Nephron (organoid): ENCODE measurements around the gene MAST3.

Experiments used
- H3K27ac Mint-ChIP-seq, 3 experiments: 2 replicates each; pipeline ENCODE4 v1.8.0; 2020; ENCODE audit warnings: mixed read lengths in 3 of 3, mild to moderate bottlenecking in 2 of 3, moderate library complexity in 1 of 3
- H3K27me3 Mint-ChIP-seq: 2 replicates; pipeline ENCODE4 v1.8.0; 2021; ENCODE audit warnings: low read depth, mild to moderate bottlenecking, moderate library complexity, mixed read lengths
- H3K36me3 Mint-ChIP-seq: 2 replicates; pipeline ENCODE4 v1.8.0; 2020; ENCODE audit warnings: low read depth, mixed read lengths
- H3K4me1 Mint-ChIP-seq: 2 replicates; pipeline ENCODE4 v1.8.0; 2020; ENCODE audit warnings: mixed read lengths
- H3K4me3 Mint-ChIP-seq, 3 experiments: 2 replicates each; pipeline ENCODE4 v1.8.0; 2020; ENCODE audit warnings: mild to moderate bottlenecking in 3 of 3, mixed read lengths in 3 of 3, moderate library complexity in 2 of 3
- H3K9me3 Mint-ChIP-seq: 2 replicates; pipeline ENCODE4 v1.8.0; 2020; ENCODE audit warnings: mixed read lengths
- TF ChIP-seq, protein P1 (sequence below), 3 experiments: fragments of 200-600 bp; sonication (generic); IDR thresholded peaks; one replicate each; pipeline ENCODE4 v1.5.0; 2021; ENCODE audit warnings: antibody characterized with exemption in 3 of 3; ENCODE audit not compliant: unreplicated experiment in 3 of 3

MAST3 gene

DNA sequence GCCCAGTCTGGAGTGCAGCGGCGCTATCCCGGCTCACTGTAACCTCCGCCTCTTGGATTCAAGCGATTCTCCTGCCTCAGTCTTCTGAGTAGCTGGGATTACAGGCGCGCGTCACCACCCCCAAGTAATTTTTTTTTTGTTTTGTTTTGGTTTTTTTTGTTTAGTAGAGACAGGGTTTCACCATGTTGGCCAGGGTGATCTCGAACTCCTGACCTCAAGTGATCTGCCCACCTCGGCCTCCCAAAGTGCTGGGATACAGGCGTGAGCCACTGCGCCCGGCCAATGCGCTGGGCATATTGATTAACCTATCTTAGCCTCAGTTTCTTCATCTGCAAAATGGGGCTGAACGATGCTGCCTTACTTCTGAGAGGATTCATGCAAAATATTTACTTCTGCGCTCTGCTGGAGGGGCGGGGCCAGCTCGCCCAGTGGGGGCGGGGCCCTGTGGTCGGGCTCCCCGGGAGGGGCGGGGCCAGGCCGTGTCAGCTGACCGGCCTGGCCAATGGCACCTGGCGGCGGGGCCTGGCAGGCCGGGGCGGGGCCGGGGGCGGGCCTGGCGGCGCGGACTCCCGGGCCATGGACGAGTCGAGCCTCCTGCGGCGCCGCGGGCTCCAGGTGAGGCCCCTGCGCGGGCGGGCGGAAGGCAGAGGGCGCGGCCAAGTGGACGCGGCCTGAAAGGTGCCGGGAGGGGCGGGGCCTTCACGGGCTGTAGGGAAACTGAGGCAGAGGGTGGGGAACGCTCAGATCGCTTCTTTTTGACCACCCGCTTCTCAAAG, at the start of gene MAST3:
MAST3 (plus strand) TSS at position 562 of the 776 bp plus-strand sequence; CDS start at position 577, 15 bp downstream.
- Mint-ChIP-seq H3K27ac (no peak within 1 kb of the TSS), H3K36me3 (no peaks in the 10 kb centered on the region), H3K27me3 (peaks cover 48% of the 10 kb centered on the region), H3K4me3 (peak within 1 kb of the TSS; percentile 72 to 75 (median 75)), H3K4me1 (peaks cover 20% of the 10 kb centered on the region), H3K9me3 (no peaks in the 10 kb centered on the region)
- TF ChIP-seq, protein P1, sequence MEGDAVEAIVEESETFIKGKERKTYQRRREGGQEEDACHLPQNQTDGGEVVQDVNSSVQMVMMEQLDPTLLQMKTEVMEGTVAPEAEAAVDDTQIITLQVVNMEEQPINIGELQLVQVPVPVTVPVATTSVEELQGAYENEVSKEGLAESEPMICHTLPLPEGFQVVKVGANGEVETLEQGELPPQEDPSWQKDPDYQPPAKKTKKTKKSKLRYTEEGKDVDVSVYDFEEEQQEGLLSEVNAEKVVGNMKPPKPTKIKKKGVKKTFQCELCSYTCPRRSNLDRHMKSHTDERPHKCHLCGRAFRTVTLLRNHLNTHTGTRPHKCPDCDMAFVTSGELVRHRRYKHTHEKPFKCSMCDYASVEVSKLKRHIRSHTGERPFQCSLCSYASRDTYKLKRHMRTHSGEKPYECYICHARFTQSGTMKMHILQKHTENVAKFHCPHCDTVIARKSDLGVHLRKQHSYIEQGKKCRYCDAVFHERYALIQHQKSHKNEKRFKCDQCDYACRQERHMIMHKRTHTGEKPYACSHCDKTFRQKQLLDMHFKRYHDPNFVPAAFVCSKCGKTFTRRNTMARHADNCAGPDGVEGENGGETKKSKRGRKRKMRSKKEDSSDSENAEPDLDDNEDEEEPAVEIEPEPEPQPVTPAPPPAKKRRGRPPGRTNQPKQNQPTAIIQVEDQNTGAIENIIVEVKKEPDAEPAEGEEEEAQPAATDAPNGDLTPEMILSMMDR (IDR thresholded peaks at IDR 0.05; ENCODE audit: unreplicated experiment in 3 of 3), result no peak

GRCh38 chr19:18049385-18049784, 48.2 kb upstream of the MAST3 start:
- Mint-ChIP-seq H3K9me3 (no peaks in the 10 kb centered on the region), H3K27me3 (peaks cover 11% of the 10 kb centered on the region), H3K4me3 (no peak overlapping the region), H3K27ac (no peak overlapping the region), H3K36me3 (no peaks in the 10 kb centered on the region), H3K4me1 (peaks cover 4% of the 10 kb centered on the region)
- TF ChIP-seq, protein P1 (IDR thresholded peaks at IDR 0.05; ENCODE audit: unreplicated experiment in 3 of 3), result no peak

- H3K4me1 Mint-ChIP-seq, result no peaks in the 10 kb centered on the region
- H3K4me3 Mint-ChIP-seq, result no peak overlapping the region
- H3K9me3 Mint-ChIP-seq, result no peaks in the 10 kb centered on the region
- TF ChIP-seq, protein P1 (IDR thresholded peaks at IDR 0.05; ENCODE audit: unreplicated experiment in 3 of 3), result no peak
- no peak overlapping the region for H3K27ac Mint-ChIP-seq
- peaks cover 11% of the 10 kb centered on the region for H3K27me3 Mint-ChIP-seq
- no peaks in the 10 kb centered on the region for H3K36me3 Mint-ChIP-seq
Observed at GRCh38 chr19:18051887-18052286, 45.7 kb upstream of the MAST3 start.

- Mint-ChIP-seq H3K36me3 (no peaks in the 10 kb centered on the region), H3K4me3 (no peak overlapping the region)
Observed at GRCh38 chr19:18053576-18054219, 43.9 kb upstream of the MAST3 start.

GRCh38 chr19:18055967-18056366, 41.6 kb upstream of the MAST3 start:
- no peaks in the 10 kb centered on the region for H3K4me1 Mint-ChIP-seq
- H3K4me3 Mint-ChIP-seq, result no peak overlapping the region
- H3K27me3 Mint-ChIP-seq, result peaks cover 12% of the 10 kb centered on the region
- no peak overlapping the region for H3K27ac Mint-ChIP-seq
- H3K9me3 Mint-ChIP-seq, result no peaks in the 10 kb centered on the region
- no peaks in the 10 kb centered on the region for H3K36me3 Mint-ChIP-seq
- TF ChIP-seq, protein P1 (IDR thresholded peaks at IDR 0.05; ENCODE audit: unreplicated experiment in 3 of 3), result no peak

More at GRCh38 chr19:18053576-18054219, 43.9 kb upstream of the MAST3 start:
- Mint-ChIP-seq H3K4me1 (no peaks in the 10 kb centered on the region), H3K9me3 (no peaks in the 10 kb centered on the region), H3K27me3 (peaks cover 11% of the 10 kb centered on the region), H3K27ac (no peak overlapping the region)
- TF ChIP-seq, protein P1 (IDR thresholded peaks at IDR 0.05; ENCODE audit: unreplicated experiment in 3 of 3), result no peak
